ENCODE measurements around the gene ADAMTSL3. TPM values are rescaled to one million over a fixed set of nuclear protein-coding genes. Genes with fewer than 3 reads are reported as not detected.
A peak's percentile ranks its signal among the peaks of the same experiment; 100 is the strongest.

Gene ADAMTSL3
- total RNA-seq, 2 donors from 2014 or later, result 1.6 to 8.7 TPM

- intact Hi-C loops (cut with DNase I, micrococcal nuclease), result no loop called here
- ATAC-seq (no peak), DNase-seq (no peak)
Measured at GRCh38 chr15:83652626-83653204, 1.2 kb upstream of the ADAMTSL3 start.

DNA sequence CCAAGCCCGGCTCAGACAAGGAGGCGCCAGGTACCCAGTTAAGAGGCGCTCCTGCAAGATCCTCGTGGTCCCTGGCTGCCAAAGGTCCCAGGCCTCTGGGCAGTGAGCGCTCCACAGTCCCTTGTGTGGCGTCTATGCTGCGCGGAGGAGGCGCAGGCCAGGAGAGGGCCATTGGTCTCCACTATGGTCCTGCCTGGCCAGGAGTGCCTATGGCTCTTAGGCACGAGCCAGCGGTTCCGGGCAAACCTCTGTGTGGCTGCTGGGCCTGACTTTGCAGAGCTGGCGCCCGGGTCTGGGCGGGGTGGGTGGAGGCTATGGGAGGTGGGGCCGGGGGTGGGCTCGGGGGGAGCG, 660 bp upstream of the ADAMTSL3 start:
- DNase-seq, result peak in 1 of 2 donors; percentile 7
- no peak for ATAC-seq
- intact Hi-C loops (cut with DNase I, micrococcal nuclease), result no loop called here

DNA sequence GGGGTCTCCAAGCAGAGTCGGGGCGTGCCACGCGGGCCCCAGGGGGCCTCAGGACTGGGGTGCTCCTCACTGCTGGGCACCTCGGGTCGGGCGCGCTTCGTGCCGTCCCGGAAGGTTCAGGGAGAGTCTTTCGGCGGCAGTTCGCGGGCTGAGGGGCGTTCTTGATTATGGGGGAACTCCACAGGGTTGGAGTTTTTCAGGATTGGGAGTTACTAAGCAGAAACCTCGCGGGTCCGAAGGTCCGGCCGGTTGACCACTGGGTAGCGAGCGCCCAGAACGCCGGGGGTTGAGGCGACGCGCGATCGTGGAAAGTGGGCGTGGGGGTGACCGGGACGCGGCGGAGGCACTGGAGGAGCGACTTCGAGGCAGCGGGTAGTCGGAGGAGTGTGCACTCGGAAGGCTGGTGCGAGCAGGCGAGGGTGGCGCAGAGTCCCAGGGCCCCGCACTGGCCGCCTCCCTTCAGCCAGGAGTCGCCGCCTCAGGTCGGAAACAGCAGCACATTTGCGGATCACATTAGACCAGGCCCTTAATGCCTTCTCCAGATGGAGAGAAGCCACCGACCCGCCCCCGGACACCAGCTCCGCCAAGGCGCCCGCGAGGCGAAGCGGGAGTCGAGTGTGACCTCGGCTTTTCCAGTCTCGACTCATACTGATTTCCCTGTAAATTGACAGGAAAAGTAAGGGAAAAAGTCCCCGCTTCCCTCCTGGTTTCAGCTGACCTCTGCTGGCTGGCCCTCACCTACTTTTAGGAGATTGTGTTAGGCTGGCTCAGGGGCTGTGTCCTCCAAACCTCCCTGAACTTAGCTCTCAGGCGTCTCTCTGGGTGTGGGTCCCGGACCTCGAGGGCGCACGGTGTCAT, 685 bp downstream of the ADAMTSL3 start:
- DNase-seq (peak; percentile 14 to 42), ATAC-seq (no peak)
- intact Hi-C loops (cut with DNase I, micrococcal nuclease), result no loop called here

DNA sequence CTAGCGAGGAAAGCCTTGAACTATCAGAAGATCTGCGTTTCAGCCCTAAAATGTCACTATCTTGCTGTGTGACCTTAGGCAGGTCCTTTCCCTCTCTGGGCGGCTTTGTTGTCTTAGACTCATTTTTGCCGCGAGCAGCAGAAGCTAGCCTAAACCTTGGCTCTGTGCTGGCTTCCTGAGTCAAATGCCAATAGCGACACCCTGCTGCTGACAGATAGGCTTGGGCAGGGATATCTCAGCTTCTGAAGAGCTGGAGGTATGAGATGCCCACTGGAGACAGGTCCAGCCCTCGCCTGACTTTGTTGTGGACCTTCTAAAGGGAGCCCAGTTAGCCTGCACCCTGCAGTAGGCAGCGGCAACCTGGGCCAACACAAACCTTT, 1.3 kb downstream of the ADAMTSL3 start:
- DNase-seq (no peak), ATAC-seq (no peak)
- intact Hi-C loops (cut with DNase I, micrococcal nuclease), result no loop called here

- intact Hi-C loops (cut with DNase I, micrococcal nuclease), result no loop called here
- DNase-seq, result no peak
- ATAC-seq, result no peak
Measured at GRCh38 chr15:83656192-83656591, 2.3 kb downstream of the ADAMTSL3 start.

DNA sequence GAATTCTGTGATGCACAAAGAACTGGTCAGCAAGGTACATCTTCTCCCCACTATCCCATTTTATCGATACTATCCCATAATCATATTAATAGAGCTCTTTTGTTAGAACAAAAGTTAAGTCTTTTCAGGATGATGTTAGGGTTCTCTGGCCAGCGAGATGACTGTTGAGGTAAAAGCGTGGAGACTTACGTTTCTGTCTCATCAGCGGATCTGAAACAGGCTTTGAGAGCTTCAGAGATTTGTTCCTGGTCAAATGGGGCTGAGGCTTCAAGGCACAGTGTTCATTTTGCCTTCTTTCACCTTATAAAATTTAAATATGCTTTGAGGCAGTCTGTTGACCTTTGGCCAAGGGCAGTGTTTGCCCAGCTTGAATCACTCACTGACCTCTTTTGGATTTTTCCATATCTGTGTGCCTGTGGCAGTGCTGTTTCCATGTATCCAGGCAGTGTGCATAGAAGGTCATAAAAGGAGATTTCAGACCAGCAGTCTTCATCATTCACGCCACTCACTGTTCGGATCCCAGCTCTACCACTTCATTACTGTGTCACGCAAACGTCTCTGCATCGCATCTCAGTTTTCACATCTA, 3.1 kb downstream of the ADAMTSL3 start:
- ATAC-seq (no peak), DNase-seq (no peak)
- intact Hi-C loops (cut with DNase I, micrococcal nuclease), result no loop called here

DNA sequence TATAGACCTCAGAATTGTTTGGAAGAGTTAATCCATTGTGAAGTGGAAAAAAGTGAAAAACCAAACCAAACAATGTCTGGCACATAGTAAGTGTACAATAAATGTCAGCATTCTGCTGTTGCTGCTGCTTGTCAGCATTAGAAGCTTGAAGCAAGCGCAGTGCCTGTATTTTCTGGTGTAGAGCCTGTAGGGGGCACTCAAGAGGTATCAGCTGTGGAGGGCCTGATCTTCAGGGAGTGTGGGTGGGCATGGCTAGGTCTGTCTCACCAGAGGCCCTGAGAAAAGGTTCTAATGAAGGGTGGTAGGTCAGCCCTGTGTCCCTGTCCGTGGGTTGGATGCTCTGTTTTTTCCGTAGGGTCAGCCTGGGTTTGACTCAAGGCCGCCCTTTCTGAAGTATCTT, 3.6 kb downstream of the ADAMTSL3 start:
- ATAC-seq, result no peak
- DNase-seq, result no peak
- intact Hi-C loops (cut with DNase I, micrococcal nuclease), result no loop called here

DNA sequence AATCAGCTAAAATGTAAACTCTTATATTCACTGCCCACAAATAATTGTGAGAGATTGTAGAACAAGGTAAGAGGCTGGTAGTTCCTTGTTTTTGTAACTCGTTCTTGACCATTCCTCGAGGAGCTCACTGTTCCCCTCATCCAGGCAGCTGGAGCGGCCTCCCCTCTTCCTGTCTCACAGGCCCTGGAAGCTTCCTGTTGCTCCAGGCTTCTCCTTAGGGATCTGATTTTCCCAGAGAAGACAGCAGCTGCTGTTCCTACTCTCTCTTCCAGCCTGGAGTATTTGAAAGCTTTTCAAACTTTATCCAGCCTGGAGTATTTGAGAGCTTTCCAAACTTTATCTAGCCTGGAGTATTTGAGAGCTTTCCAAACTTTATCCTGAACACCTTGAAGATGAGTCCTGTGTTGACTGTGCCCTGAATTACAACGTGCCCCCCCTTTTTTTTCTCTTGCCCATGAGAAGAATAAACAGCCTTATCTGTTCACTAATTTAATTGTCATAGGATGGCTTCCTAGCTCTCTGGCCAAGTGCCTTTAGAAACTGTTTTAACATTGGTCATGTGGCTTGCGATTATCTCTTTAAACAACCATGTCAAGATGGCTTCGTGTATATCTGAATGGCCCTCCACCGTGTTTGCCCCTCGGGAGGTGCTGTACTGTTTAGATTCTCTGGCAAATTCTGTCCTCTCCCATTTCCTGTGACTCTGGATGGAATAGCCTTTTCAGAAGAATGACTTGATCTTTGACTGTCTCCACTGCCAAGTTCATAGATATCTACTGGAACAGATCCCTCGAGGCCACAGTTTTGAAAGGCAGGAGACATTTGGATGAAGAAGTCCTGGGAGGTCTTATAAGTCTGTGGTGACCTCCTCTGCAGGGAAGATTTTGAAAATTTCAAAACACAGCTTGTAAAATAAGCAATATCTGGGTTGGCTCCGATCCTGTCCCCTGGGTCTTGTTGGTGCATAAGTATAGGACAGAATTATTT, 4.8 kb downstream of the ADAMTSL3 start:
- intact Hi-C loops (cut with DNase I, micrococcal nuclease), result no loop called here
- no peak for DNase-seq
- ATAC-seq, result no peak

- intact Hi-C loops (cut with DNase I, micrococcal nuclease), result no loop called here
- DNase-seq (no peak), ATAC-seq (no peak)
Measured at GRCh38 chr15:83659417-83659812, 5.5 kb downstream of the ADAMTSL3 start.

DNA sequence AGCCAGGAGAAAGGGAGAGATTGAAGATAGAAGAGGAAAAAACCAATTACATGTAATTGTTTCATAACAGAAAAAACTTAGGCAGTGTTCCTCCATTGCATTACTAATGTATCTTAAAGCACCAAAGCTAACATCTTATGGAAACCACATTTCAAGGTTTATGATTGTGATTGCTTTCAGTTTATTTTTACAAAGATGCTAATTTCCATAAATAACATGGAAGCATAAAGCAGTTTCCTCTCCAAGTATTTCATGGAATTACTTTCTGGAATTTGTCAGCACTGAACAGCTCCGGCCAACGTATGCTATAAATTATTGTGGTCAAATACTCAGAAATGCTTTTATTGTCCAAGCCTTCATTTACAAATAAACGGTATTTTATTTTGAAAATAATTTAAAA, 11.6 kb downstream of the ADAMTSL3 start:
- ATAC-seq, result no peak
- DNase-seq, result no peak

GRCh38 chr15:83670672-83671229, 16.8 kb downstream of the ADAMTSL3 start:
- intact Hi-C loops (cut with DNase I, micrococcal nuclease), result no loop called here
- no peak for DNase-seq

More for the DNA sequence above, 11.6 kb downstream of the ADAMTSL3 start:
- intact Hi-C loops (cut with DNase I, micrococcal nuclease), result no loop called here

DNA sequence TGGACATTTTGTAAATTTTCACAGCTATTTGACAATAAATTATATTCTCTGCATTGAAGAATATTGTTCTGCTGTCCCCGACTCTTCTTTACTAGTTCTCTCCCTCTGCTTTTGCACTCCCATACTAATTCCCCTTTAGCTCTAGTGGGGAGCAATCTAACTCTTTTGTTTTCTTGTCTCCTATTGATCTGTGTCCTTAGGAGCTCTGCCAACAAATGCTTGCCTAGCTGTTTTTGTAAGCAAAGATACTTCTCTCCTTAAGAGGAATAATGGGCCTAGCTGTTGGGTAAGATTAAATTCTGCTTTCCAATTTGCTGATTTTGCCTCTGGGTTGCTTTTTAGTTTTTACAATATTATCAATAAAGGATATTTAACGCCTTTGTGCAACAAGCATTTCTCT, 17.7 kb downstream of the ADAMTSL3 start:
- intact Hi-C loops (cut with DNase I, micrococcal nuclease), result no loop called here
- ATAC-seq (no peak), DNase-seq (no peak)

More at GRCh38 chr15:83670672-83671229, 16.8 kb downstream of the ADAMTSL3 start:
- no peak for ATAC-seq

DNA sequence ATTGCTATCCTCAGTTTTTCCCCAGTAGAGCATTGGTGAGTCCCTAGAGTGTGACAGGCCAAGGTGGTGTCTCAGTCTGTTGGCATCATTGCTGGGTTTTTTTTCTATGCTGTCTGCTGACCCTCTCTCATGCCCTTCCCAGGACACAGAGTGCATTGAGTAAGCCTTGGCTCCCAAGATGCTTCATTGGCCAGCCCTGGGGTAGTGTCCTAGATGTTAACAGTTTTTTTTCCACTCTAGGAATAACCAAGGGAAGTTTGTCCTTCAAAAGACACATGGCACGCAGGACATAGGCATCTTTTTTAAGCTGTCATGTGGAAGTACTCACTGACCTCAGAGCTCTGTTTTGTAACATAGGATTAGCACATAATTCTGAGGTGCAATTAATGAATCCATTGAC, 19.5 kb downstream of the ADAMTSL3 start:
- DNase-seq, result no peak
- ATAC-seq, result no peak
- intact Hi-C loops (cut with DNase I, micrococcal nuclease), result no loop called here

DNA sequence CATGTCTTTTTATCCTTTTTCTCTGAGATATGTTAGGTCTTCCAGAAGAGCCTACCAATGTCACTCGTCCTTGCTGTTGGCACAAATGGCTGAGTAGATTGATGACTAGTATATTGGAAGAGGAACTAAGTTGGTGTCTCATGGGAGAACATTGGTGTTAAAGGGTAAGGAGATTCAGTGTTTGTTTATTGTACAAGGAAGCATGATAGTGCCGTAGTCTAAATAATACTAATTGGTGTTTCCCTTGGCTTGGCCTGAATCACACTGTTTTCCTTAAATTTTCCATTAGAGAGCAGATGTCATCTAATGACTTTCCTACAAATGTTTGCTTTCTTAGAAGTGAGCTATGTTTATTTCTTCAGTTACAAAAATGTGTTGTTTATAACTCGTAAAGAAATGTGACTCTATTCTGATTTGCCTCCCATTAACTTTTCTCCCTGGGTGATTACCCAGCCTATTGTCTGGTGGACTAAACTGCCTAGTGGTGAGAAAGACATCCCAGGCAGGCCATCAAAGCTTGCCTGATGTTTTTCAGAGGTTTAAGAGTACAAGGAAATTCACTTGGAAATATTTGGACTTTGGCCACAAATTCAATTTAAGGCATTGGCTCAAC, 28.7 kb downstream of the ADAMTSL3 start:
- intact Hi-C loops (cut with DNase I, micrococcal nuclease), result no loop called here
- DNase-seq (no peak), ATAC-seq (no peak)

DNA sequence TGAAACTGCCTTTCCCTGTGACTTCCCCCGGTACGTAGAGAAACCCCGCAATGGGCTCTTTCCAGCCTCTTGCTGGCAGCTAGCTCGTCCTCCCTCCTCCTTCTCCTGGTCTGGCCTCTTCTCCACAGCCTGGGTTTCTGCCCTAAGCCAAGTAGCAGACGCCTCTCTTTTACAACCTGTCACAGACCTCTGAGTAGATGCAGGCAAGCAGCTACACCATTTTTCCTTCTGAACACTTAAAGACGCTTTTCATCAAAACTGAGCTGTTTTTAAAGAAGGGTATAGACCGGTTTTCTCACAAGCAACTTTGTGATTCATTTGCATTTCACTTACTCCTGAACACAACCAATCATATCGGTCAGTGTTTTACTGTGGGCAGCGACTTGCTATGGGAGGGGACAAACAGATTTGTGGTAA, 32.0 kb downstream of the ADAMTSL3 start:
- no peak for ATAC-seq
- intact Hi-C loops (cut with DNase I, micrococcal nuclease), result no loop called here
- DNase-seq, result peak in 1 of 2 donors; percentile 67

DNA sequence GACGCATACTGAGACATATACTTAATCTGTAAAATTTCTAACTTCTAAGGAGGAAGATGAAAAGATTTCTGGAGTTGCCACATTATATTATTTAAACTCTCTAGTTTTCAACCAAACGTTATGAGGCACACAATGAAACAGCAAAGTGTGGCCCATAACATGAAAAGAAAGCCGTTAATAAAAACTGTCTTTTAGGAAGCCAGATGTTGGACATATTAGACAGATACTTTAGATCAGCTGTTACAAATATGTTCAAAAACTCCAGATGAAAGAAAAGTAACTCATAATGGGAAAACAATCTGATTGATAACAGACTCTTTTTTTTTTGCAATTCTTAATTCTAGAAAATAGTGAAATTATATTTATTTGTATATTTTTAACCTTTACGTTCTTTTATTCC, 34.3 kb downstream of the ADAMTSL3 start:
- ATAC-seq (no peak), DNase-seq (no peak)
- intact Hi-C loops (cut with DNase I, micrococcal nuclease), result no loop called here

GRCh38 chr15:83690676-83691075, 36.8 kb downstream of the ADAMTSL3 start:
- DNase-seq (no peak), ATAC-seq (no peak)
- intact Hi-C loops (cut with DNase I, micrococcal nuclease), result no loop called here

DNA sequence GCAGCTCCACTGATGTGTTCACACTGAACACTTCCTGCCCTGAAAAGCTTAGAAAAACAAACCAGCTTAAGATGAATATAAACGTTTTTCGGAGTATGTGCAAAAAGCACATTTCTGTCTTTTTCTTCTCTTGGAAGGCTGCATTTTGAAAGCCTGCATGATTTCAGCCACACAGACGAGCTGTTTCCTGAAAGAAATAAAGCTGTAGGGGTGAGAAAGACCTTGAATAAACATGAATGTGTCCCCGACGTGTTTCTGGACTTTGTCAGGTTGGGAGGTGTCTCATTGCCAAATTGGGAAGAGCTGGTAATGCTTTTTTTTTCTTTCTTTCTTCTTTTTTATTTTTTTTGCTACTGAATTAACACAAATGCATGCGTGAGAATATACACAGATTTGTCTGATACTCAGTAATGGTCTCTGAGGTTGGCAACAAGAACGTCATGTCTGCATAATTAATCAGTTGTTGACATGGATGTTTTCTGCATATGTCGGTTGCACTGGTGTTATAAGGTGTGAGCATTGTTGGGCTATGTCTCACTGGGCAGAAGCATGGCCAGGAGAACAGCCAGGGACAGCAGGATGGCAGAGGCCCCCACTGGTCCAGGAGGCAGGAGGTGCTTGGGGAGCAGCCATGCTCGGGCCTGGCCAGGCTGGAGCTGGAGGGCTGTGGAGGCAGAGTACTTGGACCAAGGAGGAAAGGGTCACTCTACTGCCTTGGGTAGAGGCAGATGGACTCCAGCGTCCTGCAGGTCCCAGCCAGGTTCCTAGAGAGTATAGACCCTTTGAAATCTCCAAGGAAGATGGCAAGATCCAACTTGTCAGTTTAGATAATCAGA, 39.0 kb downstream of the ADAMTSL3 start:
- DNase-seq (no peak), ATAC-seq (no peak)
- intact Hi-C loops (cut with DNase I, micrococcal nuclease), result no loop called here
